Esophagus squamous epithelium (tissue), 4 donors: ENCODE data around the gene PPP1R14C.

Experiments
- POLR2A ChIP-seq, 4 donors: fragments of 450-650 bp; IDR thresholded peaks; one replicate each; pipeline ENCODE4 v1.6.1; 2017; ENCODE audit warnings: antibody characterized with exemption in 4 of 4, mild to moderate bottlenecking in 4 of 4, moderate library complexity in 3 of 4
- TF ChIP-seq, protein P1 (sequence below), 6 experiments: fragments of 450-650 bp in 4 of 6; fragments of 200-600 bp in 2 of 6; sonication (generic) in 2 of 6; IDR thresholded peaks; one replicate each; pipeline ENCODE4 v1.5.1; 2016 to 2019; ENCODE audit warnings: antibody characterized with exemption in 6 of 6, mild to moderate bottlenecking in 4 of 6, moderate library complexity in 4 of 6

DNA sequence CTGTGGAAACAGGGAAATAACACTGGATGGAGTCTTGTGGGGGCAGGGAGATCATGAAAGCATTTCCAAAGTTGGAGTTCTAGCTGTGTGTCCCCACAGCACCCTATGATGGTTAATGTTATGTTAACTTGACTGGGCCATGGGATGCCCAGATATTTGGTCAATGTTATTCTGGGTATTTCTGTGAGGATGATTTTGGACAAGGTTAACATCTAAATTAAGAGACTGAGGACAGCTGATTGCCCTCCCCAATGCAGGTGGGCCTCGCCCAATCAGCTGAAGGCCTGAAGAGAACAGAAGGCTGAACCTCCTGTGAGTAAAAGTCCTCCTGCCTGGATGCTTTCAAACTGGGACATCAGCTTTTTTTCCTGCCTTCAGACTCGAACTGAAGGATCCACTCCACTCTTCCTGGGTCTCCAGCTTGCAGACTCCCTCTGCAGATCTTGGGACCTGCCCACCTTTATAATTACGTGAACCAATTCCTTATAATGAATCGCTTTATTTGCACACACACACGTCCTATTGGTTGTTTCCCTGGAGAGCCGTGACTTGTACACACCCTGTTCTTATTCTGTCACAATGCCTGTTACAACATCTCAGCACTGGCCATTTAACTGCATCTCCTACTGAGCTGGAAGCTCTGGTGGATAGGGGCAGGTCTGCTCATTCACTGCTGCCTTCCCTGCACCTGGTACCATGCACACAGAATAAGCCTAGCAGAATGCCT is 126.4 kb downstream of the PPP1R14C start:
- TF ChIP-seq, protein P1, sequence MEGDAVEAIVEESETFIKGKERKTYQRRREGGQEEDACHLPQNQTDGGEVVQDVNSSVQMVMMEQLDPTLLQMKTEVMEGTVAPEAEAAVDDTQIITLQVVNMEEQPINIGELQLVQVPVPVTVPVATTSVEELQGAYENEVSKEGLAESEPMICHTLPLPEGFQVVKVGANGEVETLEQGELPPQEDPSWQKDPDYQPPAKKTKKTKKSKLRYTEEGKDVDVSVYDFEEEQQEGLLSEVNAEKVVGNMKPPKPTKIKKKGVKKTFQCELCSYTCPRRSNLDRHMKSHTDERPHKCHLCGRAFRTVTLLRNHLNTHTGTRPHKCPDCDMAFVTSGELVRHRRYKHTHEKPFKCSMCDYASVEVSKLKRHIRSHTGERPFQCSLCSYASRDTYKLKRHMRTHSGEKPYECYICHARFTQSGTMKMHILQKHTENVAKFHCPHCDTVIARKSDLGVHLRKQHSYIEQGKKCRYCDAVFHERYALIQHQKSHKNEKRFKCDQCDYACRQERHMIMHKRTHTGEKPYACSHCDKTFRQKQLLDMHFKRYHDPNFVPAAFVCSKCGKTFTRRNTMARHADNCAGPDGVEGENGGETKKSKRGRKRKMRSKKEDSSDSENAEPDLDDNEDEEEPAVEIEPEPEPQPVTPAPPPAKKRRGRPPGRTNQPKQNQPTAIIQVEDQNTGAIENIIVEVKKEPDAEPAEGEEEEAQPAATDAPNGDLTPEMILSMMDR (IDR thresholded peaks at IDR 0.05) = no peak
- TF ChIP-seq POLR2A (IDR thresholded peaks at IDR 0.05) = no peak
